MM.1S (cell line): ENCODE data around the gene GJB5.
"Not testable (repeated sequence)": the region's sequence is repeated elsewhere in the genome, so short reads cannot be mapped to it uniquely, and the experiment has no call there.

Experiments
- DNase-seq: peaks from one replicate; pipeline ENCODE4 v3.0.0-alpha.2; 2015
- H2AFZ ChIP-seq: fragments of 300-600 bp; sonication (generic); 2 replicates; pipeline ENCODE4 v1.6.0; 2016; ENCODE audit warnings: antibody characterized with exemption, low read length
- H3F3A ChIP-seq: fragments of 300-600 bp; sonication (generic); 2 replicates; pipeline ENCODE4 v1.6.1; 2016; ENCODE audit warnings: mild to moderate bottlenecking, antibody characterized with exemption, low read length, moderate library complexity, mixed read lengths; ENCODE audit not compliant: insufficient read depth
- H3K27ac ChIP-seq: fragments of 300-600 bp; sonication (generic); 2 replicates; pipeline ENCODE4 v1.5.1; 2016; ENCODE audit warnings: mild to moderate bottlenecking, low read length
- H3K27me3 ChIP-seq: fragments of 300-600 bp; sonication (generic); replicated peaks from 2 replicates; pipeline ENCODE4 v1.6.0; 2016; ENCODE audit warnings: low read length; ENCODE audit not compliant: insufficient read depth
- H3K36me3 ChIP-seq: fragments of 300-600 bp; sonication (generic); replicated peaks from 2 replicates; pipeline ENCODE4 v1.6.1; 2016; ENCODE audit warnings: mild to moderate bottlenecking, low read length, mixed read lengths; ENCODE audit not compliant: insufficient read depth
- H3K4me1 ChIP-seq: fragments of 300-600 bp; sonication (generic); 2 replicates; pipeline ENCODE4 v1.6.1; 2016; ENCODE audit warnings: low read length, mixed read lengths
- H3K4me2 ChIP-seq: fragments of 300-600 bp; sonication (generic); 2 replicates; pipeline ENCODE4 v1.6.0; 2016; ENCODE audit warnings: low read depth, low read length
- H3K4me3 ChIP-seq: fragments of 300-600 bp; sonication (generic); 2 replicates; pipeline ENCODE4 v1.5.1; 2016; ENCODE audit warnings: low read length, mixed read lengths
- H3K79me2 ChIP-seq: fragments of 300-600 bp; sonication (generic); 2 replicates; pipeline ENCODE4 v1.6.1; 2016; ENCODE audit warnings: mixed run types, low read length, mixed read lengths
- H3K9ac ChIP-seq: fragments of 300-600 bp; sonication (generic); 2 replicates; pipeline ENCODE4 v1.6.1; 2016; ENCODE audit warnings: low read length, mixed read lengths
- H3K9me2 ChIP-seq: fragments of 300-600 bp; sonication (generic); replicated peaks from 2 replicates; pipeline ENCODE4 v1.6.1; 2016; ENCODE audit warnings: mild to moderate bottlenecking, low read length, mixed read lengths; ENCODE audit not compliant: insufficient read depth
- H3K9me3 ChIP-seq: fragments of 300-600 bp; sonication (generic); replicated peaks from 2 replicates; pipeline ENCODE4 v1.6.1; 2016; ENCODE audit warnings: mild to moderate bottlenecking, low read length, mixed read lengths; ENCODE audit not compliant: insufficient read depth
- H4K20me1 ChIP-seq: fragments of 300-600 bp; sonication (generic); 2 replicates; pipeline ENCODE4 v1.6.1; 2016; ENCODE audit warnings: mild to moderate bottlenecking, low read length, moderate library complexity, mixed read lengths; ENCODE audit not compliant: insufficient read depth
- CTCF ChIP-seq: fragments of 300-600 bp; sonication (generic); IDR thresholded peaks from 2 replicates; pipeline ENCODE4 v1.5.1; 2016; ENCODE audit warnings: antibody characterized with exemption, low read length, mixed read lengths
- EZH2 ChIP-seq: fragments of 300-600 bp; sonication (generic); optimal IDR thresholded peaks from 2 replicates; pipeline ENCODE3; 2017; ENCODE audit warnings: low read depth, mild to moderate bottlenecking, antibody characterized with exemption, low read length, mixed read lengths
- EZH2phosphoT487 ChIP-seq: fragments of 300-600 bp; sonication (generic); IDR thresholded peaks from 2 replicates; pipeline ENCODE4 v1.6.1; 2018; ENCODE audit warnings: antibody characterized with exemption, low read length

GJB5 gene

GRCh38 chr1:34726861-34727260 lies 28.0 kb upstream of the GJB5 start:
- H3K4me3 ChIP-seq: no peak overlapping the region
- no peak for DNase-seq

GRCh38 chr1:34730485-34730884 lies 24.4 kb upstream of the GJB5 start:
- Histone ChIP-seq H3K4me2 (no peak overlapping the region), H3K9me3 (no peaks in the 10 kb centered on the region), H3K36me3 (no peaks in the 10 kb centered on the region), H3K79me2 (no peaks in the 10 kb centered on the region), H3K4me1 (no peaks in the 10 kb centered on the region), H4K20me1 (no peaks in the 10 kb centered on the region), H3F3A (no peaks in the 10 kb centered on the region), H3K27ac (no peak overlapping the region), H3K27me3 (peaks cover 41% of the 10 kb centered on the region), H3K9me2 (no peaks in the 10 kb centered on the region), H3K9ac (no peak overlapping the region), H2AFZ (no peak overlapping the region), H3K4me3 (no peak overlapping the region)
- no peak for TF ChIP-seq CTCF
- no peak for TF ChIP-seq EZH2phosphoT487
- TF ChIP-seq EZH2: no peak
- DNase-seq: no peak

More at GRCh38 chr1:34726861-34727260, 28.0 kb upstream of the GJB5 start:
- H3K9me3 ChIP-seq: no peaks in the 10 kb centered on the region
- no peaks in the 10 kb centered on the region for H3K36me3 ChIP-seq
- H3K4me1 ChIP-seq: no peaks in the 10 kb centered on the region
- TF ChIP-seq CTCF (no peak), EZH2phosphoT487 (no peak), EZH2 (no peak)
- H3K27me3 ChIP-seq: peaks cover 49% of the 10 kb centered on the region
- no peaks in the 10 kb centered on the region for H3F3A ChIP-seq
- no peak overlapping the region for H3K9ac ChIP-seq
- H2AFZ ChIP-seq: no peak overlapping the region
- H3K9me2 ChIP-seq: no peaks in the 10 kb centered on the region
- H3K27ac ChIP-seq: no peak overlapping the region
- no peaks in the 10 kb centered on the region for H4K20me1 ChIP-seq
- H3K4me2 ChIP-seq: no peak overlapping the region
- H3K79me2 ChIP-seq: no peaks in the 10 kb centered on the region

- H3K36me3 ChIP-seq, H3K4me2 ChIP-seq, H2AFZ ChIP-seq, H3K9ac ChIP-seq, H3K9me2 ChIP-seq, DNase-seq, H3F3A ChIP-seq, H3K9me3 ChIP-seq, H3K4me3 ChIP-seq, H3K79me2 ChIP-seq, H3K27ac ChIP-seq, H3K4me1 ChIP-seq, H4K20me1 ChIP-seq: not testable (repeated sequence)
- peaks cover 38% of the 10 kb centered on the region for H3K27me3 ChIP-seq
These were observed 22.0 kb upstream of the GJB5 start for GRCh38 chr1:34732831-34733230.

GRCh38 chr1:34736692-34737091 lies 18.2 kb upstream of the GJB5 start:
- Histone ChIP-seq H3K4me3 (no peak overlapping the region), H3K4me2 (no peak overlapping the region), H3K27ac (no peak overlapping the region), H3K9ac (no peak overlapping the region), H3K36me3 (no peaks in the 10 kb centered on the region), H2AFZ (no peak overlapping the region), H4K20me1 (no peaks in the 10 kb centered on the region), H3K27me3 (peaks cover 61% of the 10 kb centered on the region), H3K9me3 (no peaks in the 10 kb centered on the region), H3K4me1 (no peaks in the 10 kb centered on the region), H3K79me2 (no peaks in the 10 kb centered on the region), H3K9me2 (no peaks in the 10 kb centered on the region), H3F3A (no peaks in the 10 kb centered on the region)
- DNase-seq: no peak
- TF ChIP-seq CTCF: no peak
- no peak for TF ChIP-seq EZH2phosphoT487
- no peak for TF ChIP-seq EZH2

- not testable (repeated sequence) for H3K9ac ChIP-seq, H3K9me3 ChIP-seq, H3K27ac ChIP-seq, H3K9me2 ChIP-seq, H3K36me3 ChIP-seq, H3K4me3 ChIP-seq, H3K4me1 ChIP-seq, DNase-seq, H2AFZ ChIP-seq, H3K79me2 ChIP-seq, H3K4me2 ChIP-seq, H4K20me1 ChIP-seq, H3F3A ChIP-seq
- H3K27me3 ChIP-seq: peaks cover 62% of the 10 kb centered on the region
These were observed 17.6 kb upstream of the GJB5 start for GRCh38 chr1:34737236-34737635.
